ENCODE data around the gene FGF5.

FGF5 gene

DNA sequence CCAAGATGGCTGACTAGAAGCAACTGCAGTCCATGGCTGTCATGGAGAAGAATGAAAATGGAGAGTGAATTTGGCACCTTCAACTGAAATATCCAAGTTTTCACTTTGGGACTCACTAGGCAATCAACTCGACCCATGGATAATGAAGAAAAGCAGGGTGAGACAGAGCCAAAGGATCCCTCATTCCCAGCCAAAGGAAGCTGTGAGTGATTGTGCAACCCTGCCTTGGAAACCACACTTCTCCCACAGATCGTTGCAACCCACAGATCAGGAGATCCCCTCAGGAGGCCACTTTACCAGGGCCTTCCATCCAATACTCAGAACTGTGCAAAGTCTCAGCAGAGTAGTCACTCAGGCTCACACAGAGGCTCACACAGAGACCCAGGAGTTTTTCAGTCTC lies 73.6 kb downstream of the FGF5 start:
- FAIRE-seq (no peak), DNase-seq (ENCODE audit: insufficient read length, low spot score) (no peak)
- no peak for TF ChIP-seq PAX5 (IDR thresholded peaks at IDR 0.05; ENCODE audit: insufficient read depth, low read length, severe bottlenecking)
- no peak for TF ChIP-seq POLR2A (IDR thresholded peaks at IDR 0.05; ENCODE audit: low read depth, low read length)
- no peak for TF ChIP-seq POU2F2 (IDR thresholded peaks at IDR 0.05; ENCODE audit: low read depth, low read length)
- TF ChIP-seq TAF1 (IDR thresholded peaks at IDR 0.05; ENCODE audit: low read depth, low read length) = no peak
- TF ChIP-seq SPI1 (IDR thresholded peaks at IDR 0.05; ENCODE audit: low read depth, low read length) = no peak
- no peak for TF ChIP-seq POLR2AphosphoS5 (IDR thresholded peaks at IDR 0.05; ENCODE audit: low read depth, low read length)

Data from GM12891 (cell line).